ENCODE results near the gene SLC25A21. TPM values are rescaled to one million over a fixed set of nuclear protein-coding genes. Genes with fewer than 3 reads are reported as not detected.

SLC25A21 gene
- total RNA-seq, 1 donor from 2014 or later, result 6.4 TPM

- no peaks in the 10 kb centered on the region for H3K9me3 ChIP-seq (ENCODE audit: low read depth)
- peaks cover 5% of the 10 kb centered on the region for H3K4me1 Mint-ChIP-seq
- H3K27me3 ChIP-seq, result peaks cover 100% of the 10 kb centered on the region
- no peak overlapping the region for H3K27ac Mint-ChIP-seq
- H3K27ac ChIP-seq, result no peak overlapping the region
- H3K4me3 Mint-ChIP-seq, result no peak overlapping the region
- TF ChIP-seq EZH2 (IDR thresholded peaks at IDR 0.05), result no peak
- no peak for TF ChIP-seq CTCF (IDR thresholded peaks at IDR 0.05)
- TF ChIP-seq EZH2phosphoT487 (IDR thresholded peaks at IDR 0.05), result no peak
- H3K4me2 ChIP-seq, result no peak overlapping the region
- H3K79me2 ChIP-seq (ENCODE audit: low read depth), result no peaks in the 10 kb centered on the region
- no peak overlapping the region for H3K4me3 ChIP-seq
- no peak overlapping the region for H2AFZ ChIP-seq (replicated peaks)
- no peak for DNase-seq (ENCODE audit: low spot score)
- no peaks in the 10 kb centered on the region for H3K36me3 Mint-ChIP-seq
- peaks cover 5% of the 10 kb centered on the region for H3F3A ChIP-seq (ENCODE audit: low read depth)
- H4K20me1 ChIP-seq (ENCODE audit: low read depth), result peaks cover 20% of the 10 kb centered on the region
- no peaks in the 10 kb centered on the region for H3K36me3 ChIP-seq
- H3K4me1 ChIP-seq, result peaks cover 15% of the 10 kb centered on the region
- no peaks in the 10 kb centered on the region for H3K9me3 Mint-ChIP-seq
- H3K27me3 Mint-ChIP-seq (ENCODE audit: insufficient read depth, low read depth), result peaks cover 26% of the 10 kb centered on the region
- H3K9ac ChIP-seq, result no peak overlapping the region
Measured at GRCh38 chr14:36672095-36672494, 500.3 kb downstream of the SLC25A21 start.

GRCh38 chr14:36671149-36671548 is 501.3 kb downstream of the SLC25A21 start:
- peaks cover 3% of the 10 kb centered on the region for H3K4me1 Mint-ChIP-seq
- H3K27me3 ChIP-seq, result peaks cover 100% of the 10 kb centered on the region
- no peaks in the 10 kb centered on the region for H3K9me3 Mint-ChIP-seq
- H3F3A ChIP-seq (ENCODE audit: low read depth), result peaks cover 6% of the 10 kb centered on the region
- no peaks in the 10 kb centered on the region for H3K9me3 ChIP-seq (ENCODE audit: low read depth)
- no peak overlapping the region for H2AFZ ChIP-seq (replicated peaks)
- H3K27me3 Mint-ChIP-seq (ENCODE audit: insufficient read depth, low read depth), result peaks cover 33% of the 10 kb centered on the region
- H3K27ac Mint-ChIP-seq, result no peak overlapping the region
- TF ChIP-seq EZH2phosphoT487 (IDR thresholded peaks at IDR 0.05) (no peak), CTCF (IDR thresholded peaks at IDR 0.05) (no peak), EZH2 (IDR thresholded peaks at IDR 0.05) (no peak)
- no peak overlapping the region for H3K4me2 ChIP-seq
- H3K4me1 ChIP-seq, result peaks cover 13% of the 10 kb centered on the region
- H3K36me3 Mint-ChIP-seq, result no peaks in the 10 kb centered on the region
- H4K20me1 ChIP-seq (ENCODE audit: low read depth), result peaks cover 29% of the 10 kb centered on the region
- no peaks in the 10 kb centered on the region for H3K79me2 ChIP-seq (ENCODE audit: low read depth)
- H3K9ac ChIP-seq, result no peak overlapping the region
- DNase-seq (ENCODE audit: low spot score), result no peak
- H3K4me3 ChIP-seq, result no peak overlapping the region
- H3K36me3 ChIP-seq, result no peaks in the 10 kb centered on the region
- H3K4me3 Mint-ChIP-seq, result no peak overlapping the region
- H3K27ac ChIP-seq, result no peak overlapping the region

- no peak overlapping the region for H3K4me2 ChIP-seq
- H3K4me3 ChIP-seq, result no peak overlapping the region
- no peaks in the 10 kb centered on the region for H3K9me3 ChIP-seq (ENCODE audit: low read depth)
- peaks cover 9% of the 10 kb centered on the region for H3K4me1 ChIP-seq
- no peak for TF ChIP-seq EZH2 (IDR thresholded peaks at IDR 0.05)
- TF ChIP-seq CTCF (IDR thresholded peaks at IDR 0.05), result no peak
- no peak for TF ChIP-seq EZH2phosphoT487 (IDR thresholded peaks at IDR 0.05)
- peaks cover 58% of the 10 kb centered on the region for H3K27me3 Mint-ChIP-seq (ENCODE audit: insufficient read depth, low read depth)
- peaks cover 6% of the 10 kb centered on the region for H3F3A ChIP-seq (ENCODE audit: low read depth)
- H3K9me3 Mint-ChIP-seq, result no peaks in the 10 kb centered on the region
- H4K20me1 ChIP-seq (ENCODE audit: low read depth), result peaks cover 64% of the 10 kb centered on the region
- H3K36me3 Mint-ChIP-seq, result no peaks in the 10 kb centered on the region
- H3K9ac ChIP-seq, result no peak overlapping the region
- H3K27ac Mint-ChIP-seq, result no peak overlapping the region
- no peaks in the 10 kb centered on the region for H3K36me3 ChIP-seq
- H3K4me3 Mint-ChIP-seq, result no peak overlapping the region
- H3K27me3 ChIP-seq, result peaks cover 100% of the 10 kb centered on the region
- H3K27ac ChIP-seq, result no peak overlapping the region
- H3K4me1 Mint-ChIP-seq, result peaks cover 10% of the 10 kb centered on the region
- H2AFZ ChIP-seq (replicated peaks), result no peak overlapping the region
- H3K79me2 ChIP-seq (ENCODE audit: low read depth), result no peaks in the 10 kb centered on the region
- DNase-seq (ENCODE audit: low spot score), result no peak
Measured at GRCh38 chr14:36667679-36668078, 504.7 kb downstream of the SLC25A21 start.
